ENCODE results near the gene COA7.

The COA7 gene

DNA sequence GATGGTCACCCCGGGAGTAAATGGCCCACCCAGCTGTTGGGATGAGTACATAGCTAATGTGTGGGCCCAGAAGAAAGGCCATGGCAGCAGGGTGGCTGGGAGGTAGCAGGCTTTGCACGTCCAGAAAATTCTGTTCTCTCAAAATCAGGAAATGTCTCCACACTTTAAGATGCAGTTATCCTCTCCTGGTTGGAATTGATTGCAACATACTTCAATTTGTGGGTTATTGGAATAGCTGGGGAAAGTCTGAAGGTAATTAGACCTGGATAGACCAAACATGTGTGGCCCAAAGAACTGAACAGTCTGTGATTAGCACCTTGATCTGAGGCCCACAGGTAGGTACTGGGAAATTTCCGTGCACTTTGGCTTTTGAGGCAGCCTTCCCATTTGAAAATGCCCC, 30.2 kb downstream of the COA7 start:
- DNase-seq, result no peak

GRCh38 chr1:52667290-52667689, 30.9 kb downstream of the COA7 start:
- DNase-seq, result no peak

DNA sequence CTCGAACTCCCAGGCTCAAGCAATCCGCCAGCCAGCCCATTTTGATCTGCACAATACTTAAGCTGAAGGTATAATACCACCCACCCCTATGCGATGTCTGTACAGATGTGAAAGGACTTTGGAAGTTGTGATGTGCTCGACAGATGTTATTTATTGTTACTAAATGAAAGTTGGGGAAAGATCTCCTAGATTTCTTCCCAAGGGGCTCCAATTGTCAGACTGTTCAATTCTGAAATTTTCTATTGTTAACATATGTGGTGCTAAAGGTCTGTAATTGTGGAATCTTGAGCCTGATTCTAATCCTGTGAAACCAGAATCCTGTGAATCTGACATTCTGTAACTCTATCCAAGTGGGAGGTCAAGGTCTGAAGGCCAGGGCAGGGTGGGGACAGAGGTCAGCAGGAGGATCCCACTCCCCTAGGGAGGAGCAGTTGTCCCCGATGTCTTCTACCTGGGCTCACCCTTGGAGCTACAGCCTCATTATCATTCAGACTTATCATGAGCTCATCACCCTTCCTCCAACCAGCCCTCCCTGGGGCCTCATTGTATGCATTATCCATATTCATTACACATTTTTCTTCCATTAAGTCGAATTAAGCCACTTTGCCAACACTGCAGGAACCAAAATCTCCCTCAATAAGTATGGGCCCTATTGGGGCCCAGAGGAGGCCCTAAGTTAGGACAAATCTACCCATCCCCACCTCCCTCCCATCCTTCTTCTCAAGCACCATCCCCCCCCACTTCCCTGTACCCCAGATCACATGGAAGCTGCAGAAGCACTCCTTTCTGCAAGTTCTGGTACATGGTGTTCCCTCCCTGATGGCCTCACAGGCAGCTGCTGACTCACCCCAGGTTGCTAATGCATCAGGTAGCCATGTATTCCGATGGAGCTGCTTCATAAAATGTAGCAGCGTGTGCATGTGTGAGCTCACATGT, 32.9 kb downstream of the COA7 start:
- no peak for DNase-seq

GRCh38 chr1:52663716-52664115, 34.4 kb downstream of the COA7 start:
- no peak for DNase-seq

DNA sequence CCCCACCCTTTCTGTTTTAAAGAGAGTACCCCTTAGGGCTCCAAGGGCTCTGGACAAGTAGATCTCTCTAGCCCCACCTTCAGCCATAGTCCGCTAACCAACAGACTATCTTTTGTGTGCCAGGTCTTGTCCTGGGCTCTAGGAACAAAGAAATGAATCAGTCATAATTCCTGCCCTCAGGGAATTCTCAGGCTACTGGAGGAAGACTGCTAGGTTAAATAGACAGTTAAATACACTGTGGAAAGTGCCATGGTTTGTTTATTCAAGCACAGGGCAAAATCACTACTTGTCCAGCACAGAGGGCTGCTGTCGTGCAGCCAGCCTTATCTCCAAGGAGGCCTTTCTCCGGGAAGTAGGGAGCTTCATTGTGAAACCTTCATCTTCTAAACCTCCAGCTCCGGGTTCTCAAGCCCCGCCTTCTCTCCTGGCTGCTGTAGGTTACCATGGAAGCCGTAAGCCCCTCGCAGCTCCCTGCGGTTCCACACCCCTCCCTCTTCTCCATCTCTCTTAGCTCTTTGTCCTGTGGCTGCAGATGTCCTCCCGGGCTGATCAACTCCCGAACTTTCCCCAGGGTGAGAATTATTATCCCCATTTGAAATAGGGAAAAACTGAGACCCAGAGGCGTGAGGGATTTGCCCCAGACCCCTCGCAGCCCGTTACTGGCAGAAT, 35.4 kb downstream of the COA7 start:
- DNase-seq, result no peak

DNA sequence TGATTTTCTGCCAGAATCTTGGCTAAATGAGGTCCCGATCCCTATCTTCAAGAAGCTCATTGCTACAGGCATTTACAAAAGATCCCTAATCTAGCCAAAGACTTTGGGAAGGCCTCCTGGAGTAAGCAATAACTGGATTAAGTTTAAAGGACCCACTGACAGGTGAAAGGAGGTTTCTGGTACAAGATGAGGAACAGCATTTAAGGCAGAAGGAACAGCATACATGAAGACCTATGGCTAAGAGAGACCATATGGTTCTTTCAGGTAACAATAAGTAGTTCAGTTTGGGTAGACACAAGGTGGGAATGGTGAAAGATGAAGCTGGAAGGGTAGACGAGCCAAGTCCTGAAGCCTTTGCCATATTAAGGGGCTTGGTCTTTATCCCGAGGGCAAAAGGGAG, 37.3 kb downstream of the COA7 start:
- no peak for DNase-seq

- no peak for DNase-seq
Measured at GRCh38 chr1:52659851-52660596, 38.1 kb downstream of the COA7 start.

DNA sequence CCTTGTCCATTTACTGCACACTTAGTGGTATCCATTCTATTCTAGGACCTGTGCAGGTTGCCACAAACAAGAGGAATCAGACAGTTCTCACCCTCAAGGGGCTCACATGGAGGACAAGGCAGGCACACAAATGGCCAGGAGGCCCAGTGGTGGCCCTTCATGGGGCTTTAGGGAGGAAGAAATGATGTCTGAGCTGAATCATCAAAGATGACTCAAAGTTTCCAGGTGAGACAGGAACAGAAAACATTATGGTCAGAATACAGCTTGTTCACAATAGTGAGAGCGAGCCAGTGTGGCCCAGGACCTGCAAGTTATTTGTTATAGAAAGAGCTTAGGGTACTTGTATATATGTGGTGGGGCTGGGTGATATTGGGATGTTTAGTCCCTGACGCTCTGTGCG, 38.8 kb downstream of the COA7 start:
- DNase-seq, result peak; percentile 21 to 40

DNA sequence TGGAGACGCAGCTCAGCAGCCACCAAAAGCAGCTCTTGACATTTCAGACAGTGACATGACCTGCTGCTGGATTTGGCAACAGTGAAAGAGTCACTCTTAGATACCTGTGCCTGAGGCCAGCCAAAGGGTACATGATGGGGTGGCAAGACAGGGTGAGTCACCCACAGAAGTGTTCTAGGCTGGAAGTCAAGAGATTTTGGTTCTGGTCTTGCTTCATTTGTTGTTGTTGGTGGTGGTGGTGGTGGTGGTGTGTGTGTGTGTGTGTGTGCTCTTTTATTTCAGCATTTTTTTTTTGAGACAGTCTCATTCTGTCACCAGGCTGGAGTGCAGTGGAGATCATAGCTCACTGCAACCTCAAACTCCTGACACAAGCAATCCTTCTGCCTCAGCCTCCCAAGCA, 39.4 kb downstream of the COA7 start:
- peak in 1 of 2 donors; percentile 26 for DNase-seq

DNA sequence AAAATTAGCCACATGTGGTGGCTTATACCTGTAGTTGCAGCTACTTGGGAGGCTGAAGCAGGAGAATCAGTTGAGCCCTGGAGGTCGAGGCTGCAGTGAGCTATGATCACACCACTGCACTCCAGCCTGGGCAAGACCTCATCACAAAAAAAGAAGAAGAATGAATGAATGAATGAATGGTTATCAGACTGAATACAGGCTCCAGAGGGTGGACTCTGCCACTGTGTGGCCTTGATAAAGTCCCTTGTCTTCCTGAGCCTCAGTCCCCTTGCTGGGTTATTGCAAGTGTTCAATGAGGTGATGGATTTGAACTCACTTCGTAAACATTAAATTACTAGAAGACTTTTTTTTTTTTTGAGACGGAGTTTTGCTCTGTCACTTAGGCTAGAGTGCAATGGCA, 40.4 kb downstream of the COA7 start:
- no peak for DNase-seq

DNA sequence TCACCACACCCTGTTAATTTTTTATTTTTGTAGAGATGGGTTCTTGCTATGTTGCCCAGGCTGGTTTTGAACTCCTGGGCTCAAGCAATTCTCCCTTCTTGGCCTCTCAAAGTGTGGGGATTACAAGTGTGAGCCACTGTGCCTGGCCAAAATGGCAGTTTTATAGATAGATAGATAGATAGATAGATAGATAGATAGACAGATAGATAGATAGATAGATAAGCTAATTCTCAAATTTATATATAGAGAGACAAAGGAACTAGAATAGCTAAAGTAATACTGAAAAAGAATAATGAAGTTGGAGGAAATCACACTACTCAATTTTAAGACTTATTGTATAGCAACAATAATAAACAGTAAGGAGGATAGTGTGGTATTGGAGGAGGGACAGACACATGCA, 44.1 kb downstream of the COA7 start:
- DNase-seq, result no peak

- DNase-seq, result no peak
Measured at GRCh38 chr1:52653207-52653849, 44.8 kb downstream of the COA7 start.

DNA sequence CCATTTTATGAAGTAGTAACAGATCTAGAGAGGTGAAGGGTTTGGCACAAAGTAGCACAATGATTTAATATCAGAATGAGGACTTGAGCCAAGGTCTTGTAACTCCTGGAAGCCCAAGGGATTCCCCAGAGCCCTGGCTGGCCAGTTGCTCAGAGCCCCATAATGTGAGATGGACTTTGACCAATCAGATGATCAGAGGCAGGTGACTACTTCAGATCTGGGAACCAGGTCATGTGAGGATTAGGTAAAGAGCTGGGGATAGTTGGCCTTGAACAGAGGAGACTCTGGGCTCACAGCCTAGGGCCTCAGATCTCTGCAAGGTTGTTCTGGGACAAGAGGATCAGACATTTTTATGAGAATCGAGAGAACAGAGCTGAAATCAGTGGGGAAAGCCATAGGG, 46.2 kb downstream of the COA7 start:
- DNase-seq, result no peak

- DNase-seq, result no peak
Measured at GRCh38 chr1:52645261-52645660, 52.9 kb downstream of the COA7 start.

DNA sequence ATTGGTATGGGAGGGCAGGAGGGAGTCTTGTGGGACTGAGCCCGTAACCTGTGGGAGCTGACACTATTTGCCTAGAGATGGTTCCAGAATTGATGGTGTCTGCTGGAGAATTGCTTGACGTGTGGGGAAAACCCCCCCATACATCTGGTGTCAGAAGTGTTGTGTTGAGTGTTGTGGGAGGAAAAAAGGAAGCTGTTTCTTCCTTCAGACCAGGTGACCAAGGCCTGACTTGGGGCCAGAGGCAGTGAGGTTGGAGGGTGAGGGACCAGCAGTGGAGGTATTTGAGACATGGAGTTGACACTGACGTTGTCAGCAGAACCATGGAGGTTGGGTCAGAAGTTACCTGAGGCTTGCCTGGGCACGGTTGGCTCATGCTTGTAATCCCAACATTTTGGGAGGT, 56.8 kb downstream of the COA7 start:
- DNase-seq, result no peak

- DNase-seq, result no peak
Measured at GRCh38 chr1:52640697-52641096, 57.5 kb downstream of the COA7 start.

DNA sequence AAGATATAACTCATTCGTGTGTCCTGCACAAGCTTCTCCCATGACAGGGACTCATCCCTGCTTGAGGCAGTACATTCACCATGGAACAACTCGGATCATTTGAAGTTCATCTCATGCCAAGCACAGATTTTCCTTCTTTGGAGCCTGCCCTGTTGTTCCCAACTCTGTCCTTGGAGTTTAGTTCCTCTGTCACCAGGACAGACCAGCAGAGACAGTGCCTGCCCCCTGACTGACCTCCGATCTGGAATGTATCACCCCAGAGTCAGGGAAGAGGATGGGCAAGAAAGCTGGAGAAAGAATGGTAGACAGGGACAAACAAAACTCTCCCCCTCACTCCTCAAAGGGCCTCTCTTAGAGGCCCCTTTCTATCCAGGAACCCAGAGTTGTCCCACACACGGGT, 60.2 kb downstream of the COA7 start:
- no peak for DNase-seq

GRCh38 chr1:52636721-52637695, 61.1 kb downstream of the COA7 start:
- peak; percentile 66 to 67 for DNase-seq

- no peak for DNase-seq
Measured at GRCh38 chr1:52635321-52636089, 62.6 kb downstream of the COA7 start.
